Parathyroid adenoma (tissue), 2 donors: ENCODE measurements around the gene WDR19.

Experiments
- H2AFZ ChIP-seq: fragments of 300-600 bp; sonication (generic); one replicate; pipeline ENCODE4 v1.7.0; 2017; ENCODE audit warnings: antibody characterized with exemption, mild to moderate bottlenecking
- H3K27ac ChIP-seq: fragments of 300-600 bp; sonication (generic); one replicate; pipeline ENCODE4 v1.7.0; 2017
- H3K27me3 ChIP-seq: fragments of 300-600 bp; sonication (generic); one replicate; pipeline ENCODE4 v1.7.0; 2017; ENCODE audit warnings: low read length; ENCODE audit not compliant: control insufficient read depth, insufficient read depth
- H3K36me3 ChIP-seq: fragments of 300-600 bp; sonication (generic); one replicate; pipeline ENCODE4 v1.7.0; 2017; ENCODE audit warnings: low read length; ENCODE audit not compliant: control insufficient read depth, insufficient read depth
- H3K4me1 ChIP-seq: fragments of 300-600 bp; sonication (generic); one replicate; pipeline ENCODE4 v1.7.0; 2017; ENCODE audit warnings: control low read depth
- H3K4me2 ChIP-seq: fragments of 300-600 bp; sonication (generic); one replicate; pipeline ENCODE4 v1.7.0; 2017; ENCODE audit warnings: low read length
- H3K4me3 ChIP-seq: fragments of 300-600 bp; sonication (generic); one replicate; pipeline ENCODE4 v1.7.0; 2017; ENCODE audit warnings: low read depth, low read length
- H3K79me2 ChIP-seq: fragments of 300-600 bp; sonication (generic); one replicate; pipeline ENCODE4 v1.7.0; 2017; ENCODE audit warnings: control low read depth
- H3K9ac ChIP-seq: fragments of 300-600 bp; sonication (generic); one replicate; pipeline ENCODE4 v1.7.0; 2017; ENCODE audit warnings: mild to moderate bottlenecking
- H3K9me3 ChIP-seq: fragments of 300-600 bp; sonication (generic); one replicate; pipeline ENCODE4 v1.7.0; 2017; ENCODE audit warnings: low read length; ENCODE audit not compliant: control insufficient read depth
- CTCF ChIP-seq: fragments of 300-600 bp; sonication (generic); IDR thresholded peaks from one replicate; pipeline ENCODE4 v1.7.0; 2017; ENCODE audit warnings: antibody characterized with exemption, mild to moderate bottlenecking
- donor health status: primary hyperparathyroidism.

Gene WDR19

GRCh38 chr4:39308611-39309010, 126.3 kb downstream of the WDR19 start:
- H3K4me3 ChIP-seq: no peak overlapping the region
- no peaks in the 10 kb centered on the region for H3K9me3 ChIP-seq
- H2AFZ ChIP-seq: no peak overlapping the region
- no peaks in the 10 kb centered on the region for H3K36me3 ChIP-seq
- no peak overlapping the region for H3K4me2 ChIP-seq
- H3K9ac ChIP-seq: no peak overlapping the region
- no peaks in the 10 kb centered on the region for H3K4me1 ChIP-seq
- no peaks in the 10 kb centered on the region for H3K27me3 ChIP-seq
- H3K27ac ChIP-seq: no peak overlapping the region
- TF ChIP-seq CTCF: no peak
- no peaks in the 10 kb centered on the region for H3K79me2 ChIP-seq

- no peaks in the 10 kb centered on the region for H3K36me3 ChIP-seq
- H3K4me3 ChIP-seq: no peak overlapping the region
- H3K4me2 ChIP-seq: no peak overlapping the region
- H3K27ac ChIP-seq: no peak overlapping the region
- no peaks in the 10 kb centered on the region for H3K27me3 ChIP-seq
- no peaks in the 10 kb centered on the region for H3K4me1 ChIP-seq
- H2AFZ ChIP-seq: no peak overlapping the region
- no peak overlapping the region for H3K9ac ChIP-seq
- no peaks in the 10 kb centered on the region for H3K79me2 ChIP-seq
- TF ChIP-seq CTCF: no peak
- H3K9me3 ChIP-seq: no peaks in the 10 kb centered on the region
Measured at GRCh38 chr4:39312816-39313215, 130.5 kb downstream of the WDR19 start.

- TF ChIP-seq CTCF: no peak
- Histone ChIP-seq H3K36me3 (no peaks in the 10 kb centered on the region), H3K9ac (no peak overlapping the region), H3K4me3 (no peak overlapping the region), H3K79me2 (no peaks in the 10 kb centered on the region), H3K9me3 (no peaks in the 10 kb centered on the region), H3K4me2 (no peak overlapping the region), H3K27ac (no peak overlapping the region), H2AFZ (no peak overlapping the region), H3K4me1 (no peaks in the 10 kb centered on the region), H3K27me3 (no peaks in the 10 kb centered on the region)
Measured at GRCh38 chr4:39319676-39320075, 137.3 kb downstream of the WDR19 start.

GRCh38 chr4:39320381-39321115, 138.2 kb downstream of the WDR19 start:
- Histone ChIP-seq H3K79me2 (no peaks in the 10 kb centered on the region), H3K27me3 (no peaks in the 10 kb centered on the region), H3K36me3 (no peaks in the 10 kb centered on the region), H3K4me2 (no peak overlapping the region), H3K27ac (no peak overlapping the region), H3K9ac (no peak overlapping the region), H3K4me3 (no peak overlapping the region), H2AFZ (no peak overlapping the region), H3K4me1 (no peaks in the 10 kb centered on the region), H3K9me3 (no peaks in the 10 kb centered on the region)
- TF ChIP-seq CTCF: no peak

- Histone ChIP-seq H3K36me3 (no peaks in the 10 kb centered on the region), H3K27ac (no peak overlapping the region)
Measured at GRCh38 chr4:39323821-39324220, 141.5 kb downstream of the WDR19 start.

More at GRCh38 chr4:39323821-39324220, 141.5 kb downstream of the WDR19 start:
- H2AFZ ChIP-seq: no peak overlapping the region
- H3K79me2 ChIP-seq: no peaks in the 10 kb centered on the region
- no peak for TF ChIP-seq CTCF
- no peak overlapping the region for H3K4me3 ChIP-seq
- no peaks in the 10 kb centered on the region for H3K4me1 ChIP-seq
- H3K9me3 ChIP-seq: no peaks in the 10 kb centered on the region
- H3K4me2 ChIP-seq: no peak overlapping the region
- no peaks in the 10 kb centered on the region for H3K27me3 ChIP-seq
- no peak overlapping the region for H3K9ac ChIP-seq
